ENCODE data around the gene MEN1. TPM values are rescaled to one million over a fixed set of nuclear protein-coding genes. Genes with fewer than 3 reads are reported as not detected.

MEN1 gene
- total RNA-seq, 2 donors from 2014 or later, result 44.5 to 48.7 TPM

GRCh38 chr11:64796047-64796756 lies 14.1 kb downstream of the MEN1 start:
- no peak overlapping the region for H3K27ac ChIP-seq (ENCODE audit: low read depth, low read length)
- WGBS, 2 experiments (ENCODE audit: insufficient coverage in 1 of 2, insufficient read length in 1 of 2), result 90 to 94% methylated on average over 5 to 19 of the region's 19 CpGs
- H3K36me3 ChIP-seq (ENCODE audit: control insufficient read depth, insufficient read depth, low read length), result peaks cover 14% of the 10 kb centered on the region
- no peak overlapping the region for H3K9ac ChIP-seq (ENCODE audit: extremely low read depth, low read length, poor library complexity, severe bottlenecking)
- DNase-seq, result no peak
- H3K4me3 ChIP-seq (ENCODE audit: low read length), result no peak overlapping the region
- H3K9me3 ChIP-seq (ENCODE audit: control insufficient read depth, low read length), result no peaks in the 10 kb centered on the region
- H3K27me3 ChIP-seq (ENCODE audit: control insufficient read depth, insufficient read depth, low read length, poor library complexity, severe bottlenecking), result no peaks in the 10 kb centered on the region
- no peaks in the 10 kb centered on the region for H3K27me3 Mint-ChIP-seq (ENCODE audit: insufficient read depth)
- H3K4me3 Mint-ChIP-seq, result no peak overlapping the region
- no peak for TF ChIP-seq CTCF (conservative IDR thresholded peaks at IDR 0.05)
- no peak overlapping the region for H3K27ac Mint-ChIP-seq
- no peaks in the 10 kb centered on the region for H3K9me3 Mint-ChIP-seq
- H3K36me3 Mint-ChIP-seq (ENCODE audit: low read depth), result peaks cover 7% of the 10 kb centered on the region
- no peaks in the 10 kb centered on the region for H3K4me1 Mint-ChIP-seq
- H3K4me1 ChIP-seq (ENCODE audit: control insufficient read depth, insufficient read depth, low read length), result no peaks in the 10 kb centered on the region

GRCh38 chr11:64794526-64794925 lies 15.8 kb downstream of the MEN1 start:
- no peaks in the 10 kb centered on the region for H3K9me3 Mint-ChIP-seq
- no peak overlapping the region for H3K27ac Mint-ChIP-seq
- H3K27me3 Mint-ChIP-seq (ENCODE audit: insufficient read depth), result no peaks in the 10 kb centered on the region
- Histone ChIP-seq H3K27me3 (ENCODE audit: control insufficient read depth, insufficient read depth, low read length, poor library complexity, severe bottlenecking) (no peaks in the 10 kb centered on the region), H3K9me3 (ENCODE audit: control insufficient read depth, low read length) (no peaks in the 10 kb centered on the region), H3K4me3 (ENCODE audit: low read length) (no peak overlapping the region), H3K4me1 (ENCODE audit: control insufficient read depth, insufficient read depth, low read length) (no peaks in the 10 kb centered on the region), H3K27ac (ENCODE audit: low read depth, low read length) (no peak overlapping the region), H3K36me3 (ENCODE audit: control insufficient read depth, insufficient read depth, low read length) (peaks cover 10% of the 10 kb centered on the region), H3K9ac (ENCODE audit: extremely low read depth, low read length, poor library complexity, severe bottlenecking) (no peak overlapping the region)
- H3K4me1 Mint-ChIP-seq, result no peaks in the 10 kb centered on the region
- no peak for TF ChIP-seq CTCF (conservative IDR thresholded peaks at IDR 0.05)
- 88 to 94% methylated on average over 10 of the region's 10 CpGs for WGBS, 2 experiments (ENCODE audit: insufficient coverage in 1 of 2, insufficient read length in 1 of 2)
- peaks cover 13% of the 10 kb centered on the region for H3K36me3 Mint-ChIP-seq (ENCODE audit: low read depth)
- no peak overlapping the region for H3K4me3 Mint-ChIP-seq
- DNase-seq, result no peak

GRCh38 chr11:64793271-64794160 lies 16.8 kb downstream of the MEN1 start:
- H3K9ac ChIP-seq (ENCODE audit: extremely low read depth, low read length, poor library complexity, severe bottlenecking), result no peak overlapping the region
- H3K27ac Mint-ChIP-seq, result no peak overlapping the region
- no peaks in the 10 kb centered on the region for H3K9me3 Mint-ChIP-seq
- H3K27me3 Mint-ChIP-seq (ENCODE audit: insufficient read depth), result no peaks in the 10 kb centered on the region
- WGBS, 2 experiments (ENCODE audit: insufficient coverage in 1 of 2, insufficient read length in 1 of 2), result 82 to 88% methylated on average over 3 to 11 of the region's 11 CpGs
- H3K4me1 Mint-ChIP-seq, result no peaks in the 10 kb centered on the region
- H3K27me3 ChIP-seq (ENCODE audit: control insufficient read depth, insufficient read depth, low read length, poor library complexity, severe bottlenecking), result no peaks in the 10 kb centered on the region
- no peaks in the 10 kb centered on the region for H3K4me1 ChIP-seq (ENCODE audit: control insufficient read depth, insufficient read depth, low read length)
- H3K36me3 Mint-ChIP-seq (ENCODE audit: low read depth), result peaks cover 13% of the 10 kb centered on the region
- no peak overlapping the region for H3K4me3 ChIP-seq (ENCODE audit: low read length)
- H3K9me3 ChIP-seq (ENCODE audit: control insufficient read depth, low read length), result no peaks in the 10 kb centered on the region
- TF ChIP-seq CTCF (conservative IDR thresholded peaks at IDR 0.05), result no peak
- H3K27ac ChIP-seq (ENCODE audit: low read depth, low read length), result no peak overlapping the region
- peaks cover 9% of the 10 kb centered on the region for H3K36me3 ChIP-seq (ENCODE audit: control insufficient read depth, insufficient read depth, low read length)
- no peak overlapping the region for H3K4me3 Mint-ChIP-seq
- no peak for DNase-seq

All from endodermal cell (in vitro differentiated cells).